ENCODE results near the gene OXT.
"Not testable (repeated sequence)": the region's sequence is repeated elsewhere in the genome, so short reads cannot be mapped to it uniquely, and the experiment has no call there.

OXT gene

GRCh38 chr20:3071610-3072529, at the start of gene OXT:
Gene OXT (plus strand): TSS chr20:3071620. CDS start chr20:3071656, 36 bp downstream.
- peak; percentile 40 to 53 for DNase-seq (ENCODE audit: low read depth in 2 of 2, low spot score in 1 of 2)

- no peak for DNase-seq (ENCODE audit: low read depth in 2 of 2, low spot score in 1 of 2)
Measured at GRCh38 chr20:3021777-3022176, 49.6 kb upstream of the OXT start.

GRCh38 chr20:3022559-3023490, 48.6 kb upstream of the OXT start:
- not testable (repeated sequence) for DNase-seq (ENCODE audit: low read depth in 2 of 2, low spot score in 1 of 2)

GRCh38 chr20:3027987-3028386, 43.4 kb upstream of the OXT start:
- no peak for DNase-seq (ENCODE audit: low read depth in 2 of 2, low spot score in 1 of 2)

- no peak for DNase-seq (ENCODE audit: low read depth in 2 of 2, low spot score in 1 of 2)
Measured at GRCh38 chr20:3031524-3032147, 39.8 kb upstream of the OXT start.

GRCh38 chr20:3032624-3033023, 38.8 kb upstream of the OXT start:
- no peak for DNase-seq (ENCODE audit: low read depth in 2 of 2, low spot score in 1 of 2)

GRCh38 chr20:3037654-3038053, 33.8 kb upstream of the OXT start:
- no peak for DNase-seq (ENCODE audit: low read depth in 2 of 2, low spot score in 1 of 2)

GRCh38 chr20:3038454-3038853, 33.0 kb upstream of the OXT start:
- DNase-seq (ENCODE audit: low read depth in 2 of 2, low spot score in 1 of 2), result no peak

GRCh38 chr20:3039426-3039825, 32.0 kb upstream of the OXT start:
- no peak for DNase-seq (ENCODE audit: low read depth in 2 of 2, low spot score in 1 of 2)

- no peak for DNase-seq (ENCODE audit: low read depth in 2 of 2, low spot score in 1 of 2)
Measured at GRCh38 chr20:3040086-3040485, 31.3 kb upstream of the OXT start.

GRCh38 chr20:3041854-3042409, 29.5 kb upstream of the OXT start:
- no peak for DNase-seq (ENCODE audit: low read depth in 2 of 2, low spot score in 1 of 2)

GRCh38 chr20:3042625-3043024, 28.8 kb upstream of the OXT start:
- no peak for DNase-seq (ENCODE audit: low read depth in 2 of 2, low spot score in 1 of 2)

- no peak for DNase-seq (ENCODE audit: low read depth in 2 of 2, low spot score in 1 of 2)
Measured at GRCh38 chr20:3043322-3043721, 28.1 kb upstream of the OXT start, which contains the start of gene GNRH2. Gene GNRH2 (plus strand): TSS chr20:3043622. CDS start chr20:3044415, 793 bp downstream.

GRCh38 chr20:3044336-3044965, 27.0 kb upstream of the OXT start:
- no peak for DNase-seq (ENCODE audit: low read depth in 2 of 2, low spot score in 1 of 2)

- DNase-seq (ENCODE audit: low read depth in 2 of 2, low spot score in 1 of 2), result peak in 1 of 2 donors; percentile 15
Measured at GRCh38 chr20:3045042-3045815, 26.2 kb upstream of the OXT start.

GRCh38 chr20:3045816-3046676, 25.4 kb upstream of the OXT start, which contains the start of gene MRPS26:
Gene MRPS26 (plus strand): TSS chr20:3046052. CDS start chr20:3046069, 17 bp downstream.
- peak; percentile 54 to 62 for DNase-seq (ENCODE audit: low read depth in 2 of 2, low spot score in 1 of 2)

- no peak for DNase-seq (ENCODE audit: low read depth in 2 of 2, low spot score in 1 of 2)
Measured at GRCh38 chr20:3046677-3047462, 24.6 kb upstream of the OXT start.
